ENCODE results near the gene TCEAL4. TPM values are rescaled to one million over a fixed set of nuclear protein-coding genes. Genes with fewer than 3 reads are reported as not detected.

TCEAL4 gene
- total and polyA plus RNA-seq, 12 donors, result 57.7 to 164 (median 69.1) TPM

GRCh38 chrX:103626855-103627254 lies 41.5 kb downstream of the TCEAL4 start:
- no peak for DNase-seq
- ATAC-seq, result no peak
- TF ChIP-seq CTCF (IDR thresholded peaks at IDR 0.05), result no peak
- peaks cover 0 to 23% (median 7%) of the 10 kb centered on the region in 9 donors for H3K4me1 ChIP-seq
- no peaks in the 10 kb centered on the region for H3K9me3 ChIP-seq
- H3K4me3 ChIP-seq, result no peak overlapping the region
- intact Hi-C loops (cut with DNase I), result loop anchor here in 3 of 10 donors (5.0 to 10.0 kb wide), 4 partner anchors 58 to 95 kb away; partner anchors contain the start of gene MORF4L2 (in 2 of the 3)
- peaks cover 0 to 11% (median 0%) of the 10 kb centered on the region in 9 donors for H3K36me3 ChIP-seq
- H3K27ac ChIP-seq, result no peak overlapping the region
- peaks cover 0 to 23% (median 0%) of the 10 kb centered on the region in 7 donors for H3K27me3 ChIP-seq

- intact Hi-C loops (cut with DNase I), result loop anchor here in 3 of 10 donors (5.0 to 10.0 kb wide), 4 partner anchors 56 to 96 kb away; partner anchors contain the start of gene MORF4L2 (in 2 of the 3)
- no peak for TF ChIP-seq CTCF (IDR thresholded peaks at IDR 0.05)
Observed at GRCh38 chrX:103628386-103629317, 43.3 kb downstream of the TCEAL4 start, which contains the start of gene TCEAL1. TSS of gene TCEAL1 (plus strand) at chrX:103628975. CDS start at chrX:103629917, 942 bp downstream.

GRCh38 chrX:103629318-103630170 lies 44.2 kb downstream of the TCEAL4 start:
- Histone ChIP-seq H3K4me3 (peak overlapping the region; percentile 61 to 79 (median 72)), H3K9me3 (no peaks in the 10 kb centered on the region), H3K27me3 (peaks cover 0 to 25% (median 0%) of the 10 kb centered on the region in 7 donors), H3K4me1 (peaks cover 0 to 23% (median 7%) of the 10 kb centered on the region in 9 donors), H3K27ac (peak overlapping the region; percentile 69 to 95 (median 92)), H3K36me3 (no peaks in the 10 kb centered on the region)
- WGBS, 2 donors, result 0 to 1% methylated on average over 43 to 49 of the region's 49 CpGs
- peak in 8 of 9 donors; percentile 11 to 70 (median 48) for TF ChIP-seq CTCF (IDR thresholded peaks at IDR 0.05)
- peak; percentile 90 to 97 (median 96) for ATAC-seq
- peak; percentile 65 to 67 for DNase-seq
- intact Hi-C loops (cut with DNase I), result loop anchor here in 4 of 10 donors (5.0 to 10.0 kb wide), 5 partner anchors 48 to 97 kb away; partner anchors contain the start of gene MORF4L2 (in 3 of the 4)

More at GRCh38 chrX:103628386-103629317, 43.3 kb downstream of the TCEAL4 start, which contains the start of gene TCEAL1:
- Histone ChIP-seq H3K27me3 (peaks cover 0 to 23% (median 0%) of the 10 kb centered on the region in 7 donors), H3K27ac (peak within 1 kb of the TSS; percentile 69 to 95 (median 92)), H3K36me3 (no peaks in the 10 kb centered on the region), H3K9me3 (no peaks in the 10 kb centered on the region), H3K4me3 (peak within 1 kb of the TSS; percentile 61 to 79 (median 72)), H3K4me1 (peaks cover 0 to 23% (median 7%) of the 10 kb centered on the region in 9 donors)
- ATAC-seq, result peak; percentile 68 to 84 (median 78)
- DNase-seq, result peak; percentile 46 to 52
- 3% methylated on average over 29 to 32 of the region's 32 CpGs for WGBS, 2 donors

All from heart right ventricle (tissue), 16 donors.